ENCODE data around the gene PRUNE2.
"Not testable (repeated sequence)": the region's sequence is repeated elsewhere in the genome, so short reads cannot be mapped to it uniquely, and the experiment has no call there.

PRUNE2 gene

GRCh38 chr9:76859860-76860259 lies 46.1 kb downstream of the PRUNE2 start:
- DNase-seq (ENCODE audit: low read depth) = no peak

- not testable (repeated sequence) for DNase-seq (ENCODE audit: low read depth)
Observed at GRCh38 chr9:76858248-76858647, 47.7 kb downstream of the PRUNE2 start.

GRCh38 chr9:76856016-76856415 lies 49.9 kb downstream of the PRUNE2 start:
- DNase-seq (ENCODE audit: low read depth) = no peak

- no peak for DNase-seq (ENCODE audit: low read depth)
Observed at GRCh38 chr9:76855015-76855414, 50.9 kb downstream of the PRUNE2 start.

- DNase-seq (ENCODE audit: low read depth) = no peak
Observed at GRCh38 chr9:76852026-76852425, 53.9 kb downstream of the PRUNE2 start.

GRCh38 chr9:76846297-76846696 lies 59.6 kb downstream of the PRUNE2 start:
- DNase-seq (ENCODE audit: low read depth) = no peak

GRCh38 chr9:76845254-76845653 lies 60.7 kb downstream of the PRUNE2 start:
- DNase-seq (ENCODE audit: low read depth) = no peak

- DNase-seq (ENCODE audit: low read depth) = no peak
Observed at GRCh38 chr9:76835571-76836283, 70.2 kb downstream of the PRUNE2 start.

GRCh38 chr9:76828447-76828846 lies 77.5 kb downstream of the PRUNE2 start:
- no peak for DNase-seq (ENCODE audit: low read depth)

GRCh38 chr9:76827296-76828080 lies 78.4 kb downstream of the PRUNE2 start:
- DNase-seq (ENCODE audit: low read depth) = no peak

- no peak for DNase-seq (ENCODE audit: low read depth)
Observed at GRCh38 chr9:76820431-76820830, 85.5 kb downstream of the PRUNE2 start.

- no peak for DNase-seq (ENCODE audit: low read depth)
Observed at GRCh38 chr9:76818271-76818670, 87.6 kb downstream of the PRUNE2 start.

- no peak for DNase-seq (ENCODE audit: low read depth)
Observed at GRCh38 chr9:76817489-76817888, 88.4 kb downstream of the PRUNE2 start.

GRCh38 chr9:76812591-76812990 lies 93.3 kb downstream of the PRUNE2 start:
- no peak for DNase-seq (ENCODE audit: low read depth)

GRCh38 chr9:76810377-76810957 lies 95.4 kb downstream of the PRUNE2 start:
- DNase-seq (ENCODE audit: low read depth) = no peak

- DNase-seq (ENCODE audit: low read depth) = no peak
Observed at GRCh38 chr9:76808636-76809035, 97.3 kb downstream of the PRUNE2 start.

- no peak for DNase-seq (ENCODE audit: low read depth)
Observed at GRCh38 chr9:76803762-76804161, 102.2 kb downstream of the PRUNE2 start.

- no peak for DNase-seq (ENCODE audit: low read depth)
Observed at GRCh38 chr9:76803083-76803482, 102.8 kb downstream of the PRUNE2 start.

- DNase-seq (ENCODE audit: low read depth) = no peak
Observed at GRCh38 chr9:76800901-76801300, 105.0 kb downstream of the PRUNE2 start.

- DNase-seq (ENCODE audit: low read depth) = no peak
Observed at GRCh38 chr9:76799473-76799872, 106.4 kb downstream of the PRUNE2 start.

GRCh38 chr9:76798527-76798926 lies 107.4 kb downstream of the PRUNE2 start:
- DNase-seq (ENCODE audit: low read depth) = no peak

GRCh38 chr9:76796296-76796695 lies 109.6 kb downstream of the PRUNE2 start:
- no peak for DNase-seq (ENCODE audit: low read depth)

- DNase-seq (ENCODE audit: low read depth) = no peak
Observed at GRCh38 chr9:76793784-76794431, 112.0 kb downstream of the PRUNE2 start.
